Progenitor cell of endocrine pancreas (in vitro differentiated cells): ENCODE results near the gene TMEM135. TPM values are rescaled to one million over a fixed set of nuclear protein-coding genes. Genes with fewer than 3 reads are reported as not detected.
"Not testable (repeated sequence)": the region's sequence is repeated elsewhere in the genome, so short reads cannot be mapped to it uniquely, and the experiment has no call there.

Source experiments
- DNase-seq: peaks from one replicate; pipeline ENCODE4 v3.0.0; 2021; ENCODE audit warnings: low spot score; ENCODE audit not compliant: unreplicated experiment
- H3K27ac Mint-ChIP-seq: 2 replicates; pipeline ENCODE4 v1.8.0; 2021; ENCODE audit warnings: mild to moderate bottlenecking, moderate library complexity, mixed read lengths
- H3K27me3 Mint-ChIP-seq: 2 replicates; pipeline ENCODE4 v1.8.0; 2021; ENCODE audit warnings: mixed read lengths
- H3K36me3 Mint-ChIP-seq: 2 replicates; pipeline ENCODE4 v1.8.0; 2022; ENCODE audit warnings: mixed read lengths; ENCODE audit not compliant: insufficient read depth
- H3K4me1 Mint-ChIP-seq: 2 replicates; pipeline ENCODE4 v1.8.0; 2021; ENCODE audit warnings: low read depth, mixed read lengths
- H3K4me3 Mint-ChIP-seq: 2 replicates; pipeline ENCODE4 v1.8.0; 2021; ENCODE audit warnings: low read depth, mild to moderate bottlenecking, moderate library complexity, mixed read lengths
- H3K9me3 Mint-ChIP-seq: 2 replicates; pipeline ENCODE4 v1.8.0; 2021; ENCODE audit warnings: low read depth, mixed read lengths
- CTCF ChIP-seq: fragments of 200-600 bp; sonication (generic); IDR thresholded peaks from one replicate; pipeline ENCODE4 v1.5.0; 2021; ENCODE audit warnings: antibody characterized with exemption, mild to moderate bottlenecking; ENCODE audit not compliant: unreplicated experiment
- total RNA-seq: library from RNA; stranded (reverse); gene quantifications from 2 replicates; pipeline ENCODE4 v1.2.1, GENCODE V29; 2021

The TMEM135 gene
- total RNA-seq, 1 donor from 2014 or later, result 33.0 TPM

- H3K27me3 Mint-ChIP-seq, result no peaks in the 10 kb centered on the region
- no peaks in the 10 kb centered on the region for H3K9me3 Mint-ChIP-seq
- H3K4me3 Mint-ChIP-seq, result no peak overlapping the region
- no peak for TF ChIP-seq CTCF
- H3K27ac Mint-ChIP-seq, result no peak overlapping the region
- H3K4me1 Mint-ChIP-seq, result peaks cover 3% of the 10 kb centered on the region
- DNase-seq, result no peak
- peaks cover 1% of the 10 kb centered on the region for H3K36me3 Mint-ChIP-seq
These were observed 229.0 kb downstream of the TMEM135 start for GRCh38 chr11:87266751-87267150.

- H3K27me3 Mint-ChIP-seq, H3K27ac Mint-ChIP-seq, H3K9me3 Mint-ChIP-seq, DNase-seq, H3K36me3 Mint-ChIP-seq, H3K4me1 Mint-ChIP-seq, H3K4me3 Mint-ChIP-seq: not testable (repeated sequence)
These were observed 234.2 kb downstream of the TMEM135 start for GRCh38 chr11:87271951-87272350.

- TF ChIP-seq CTCF, result no peak
- no peak overlapping the region for H3K4me3 Mint-ChIP-seq
- H3K27ac Mint-ChIP-seq, result no peak overlapping the region
- DNase-seq, result no peak
- no peaks in the 10 kb centered on the region for H3K36me3 Mint-ChIP-seq
- H3K9me3 Mint-ChIP-seq, result no peaks in the 10 kb centered on the region
- H3K4me1 Mint-ChIP-seq, result peaks cover 3% of the 10 kb centered on the region
- no peaks in the 10 kb centered on the region for H3K27me3 Mint-ChIP-seq
These were observed 237.4 kb downstream of the TMEM135 start for GRCh38 chr11:87275176-87275575.

GRCh38 chr11:87280143-87280542 is 242.4 kb downstream of the TMEM135 start:
- H3K4me3 Mint-ChIP-seq, result no peak overlapping the region
- TF ChIP-seq CTCF, result no peak
- H3K36me3 Mint-ChIP-seq, result no peaks in the 10 kb centered on the region
- H3K4me1 Mint-ChIP-seq, result peaks cover 5% of the 10 kb centered on the region
- H3K9me3 Mint-ChIP-seq, result no peaks in the 10 kb centered on the region
- H3K27ac Mint-ChIP-seq, result peak overlapping the region; percentile 6
- no peaks in the 10 kb centered on the region for H3K27me3 Mint-ChIP-seq
- no peak for DNase-seq

- DNase-seq, result no peak
- Mint-ChIP-seq H3K27ac (no peak overlapping the region), H3K27me3 (no peaks in the 10 kb centered on the region), H3K4me3 (no peak overlapping the region), H3K4me1 (peaks cover 5% of the 10 kb centered on the region), H3K9me3 (no peaks in the 10 kb centered on the region), H3K36me3 (no peaks in the 10 kb centered on the region)
- TF ChIP-seq CTCF, result no peak
These were observed 243.8 kb downstream of the TMEM135 start for GRCh38 chr11:87281496-87281895.

GRCh38 chr11:87284306-87284705 is 246.6 kb downstream of the TMEM135 start:
- no peak for DNase-seq

GRCh38 chr11:87285674-87286073 is 247.9 kb downstream of the TMEM135 start:
- not testable (repeated sequence) for H3K36me3 Mint-ChIP-seq, H3K27ac Mint-ChIP-seq, DNase-seq, H3K4me3 Mint-ChIP-seq, H3K27me3 Mint-ChIP-seq, H3K9me3 Mint-ChIP-seq, H3K4me1 Mint-ChIP-seq

More at GRCh38 chr11:87284306-87284705, 246.6 kb downstream of the TMEM135 start:
- Mint-ChIP-seq H3K27ac (no peak overlapping the region), H3K4me3 (no peak overlapping the region), H3K4me1 (peaks cover 2% of the 10 kb centered on the region), H3K36me3 (no peaks in the 10 kb centered on the region), H3K9me3 (no peaks in the 10 kb centered on the region), H3K27me3 (no peaks in the 10 kb centered on the region)
- no peak for TF ChIP-seq CTCF
